ENCODE results near the gene EZH2.

GRCh38 chr7:148909568-148909967, 25.5 kb upstream of the EZH2 start:
- TF ChIP-seq CTCF (IDR thresholded peaks at IDR 0.05; ENCODE audit: insufficient read depth, low read length): no peak
- no peak for TF ChIP-seq POLR2AphosphoS5 (IDR thresholded peaks at IDR 0.05; ENCODE audit: low read depth)
- TF ChIP-seq REST (IDR thresholded peaks at IDR 0.05; ENCODE audit: insufficient replicate concordance, low read depth): no peak
- no peak for TF ChIP-seq GABPA (IDR thresholded peaks at IDR 0.05; ENCODE audit: low read depth)

Measured in HL-60 (cell line).